ENCODE data around the gene ABCC5. TPM values are rescaled to one million over a fixed set of nuclear protein-coding genes. Genes with fewer than 3 reads are reported as not detected.

ABCC5 gene
- total and polyA plus RNA-seq, 2 of the 8 experiments (the other 6 are each of a cell fraction or from before 2014, with no cell fraction given) = 25.3 to 40.8 TPM

- Histone ChIP-seq H3K79me2 (ENCODE audit: control insufficient read depth in 1 of 2, insufficient read depth in 2 of 2, low read length in 2 of 2) (no peaks in the 10 kb centered on the region), H3K23me2 (ENCODE audit: low read depth, low read length) (no peaks in the 10 kb centered on the region), H4K20me1 (replicated peaks in 1 of 2; ENCODE audit: control insufficient read depth in 1 of 2, insufficient read depth in 2 of 2, low read length in 2 of 2) (no peaks in the 10 kb centered on the region), H2BK15ac (ENCODE audit: low read length) (no peak overlapping the region), H3K4me2 (ENCODE audit: insufficient read depth in 1 of 2, low read depth in 2 of 2, low read length in 2 of 2) (no peak overlapping the region), H2BK120ac (replicated peaks; ENCODE audit: low read depth, low read length) (no peak overlapping the region), H3K4ac (replicated peaks; ENCODE audit: insufficient read length, low read depth, low read length) (no peak overlapping the region), H2AFZ (ENCODE audit: low read length) (no peak overlapping the region), H3K9ac (replicated peaks in 1 of 4; ENCODE audit: extremely low read depth in 1 of 4, low read depth in 3 of 4, low read length in 3 of 4) (no peak overlapping the region), H2BK12ac (ENCODE audit: low read depth, low read length) (no peak overlapping the region), H3K9me3 (ENCODE audit: insufficient read depth in 2 of 2, low read depth in 1 of 2, low read length in 1 of 2) (no peaks in the 10 kb centered on the region), H3K27ac (ENCODE audit: low read depth, low read length) (no peak overlapping the region), H3K4me3 (ENCODE audit: extremely low read depth in 1 of 4, insufficient read depth in 2 of 4, low read depth in 3 of 4, low read length in 4 of 4) (no peak overlapping the region), H2BK5ac (ENCODE audit: low read depth, low read length) (no peak overlapping the region), H3K4me1 (replicated peaks in 1 of 4; ENCODE audit: control insufficient read depth in 3 of 4, insufficient read depth in 4 of 4, low read length in 3 of 4) (peaks cover 0 to 10% (median 0%) of the 10 kb centered on the region in 4 experiments; a peak in 2 of 7 replicates), H4K5ac (ENCODE audit: insufficient read length, low read depth, low read length) (no peak overlapping the region), H3K56ac (replicated peaks; ENCODE audit: insufficient read length, low read depth, low read length) (no peak overlapping the region), H2AK5ac (ENCODE audit: low read depth, low read length) (no peak overlapping the region), H3K79me1 (ENCODE audit: low read depth, low read length) (no peaks in the 10 kb centered on the region), H3K27me3 (replicated peaks in 1 of 4; ENCODE audit: control insufficient read depth in 3 of 4, extremely low read depth in 1 of 4, insufficient read depth in 3 of 4, low read length in 3 of 4) (no peaks in the 10 kb centered on the region), H3K36me3 (ENCODE audit: control insufficient read depth in 2 of 4, insufficient read depth in 4 of 4, low read length in 3 of 4) (no peaks in the 10 kb centered on the region), H3K18ac (ENCODE audit: extremely low read depth, low read length) (no peak overlapping the region), H3K14ac (ENCODE audit: insufficient read length) (no peak overlapping the region), H4K8ac (ENCODE audit: extremely low read depth, insufficient read depth, low read length) (no peak overlapping the region), H3K23ac (ENCODE audit: insufficient read length) (no peak overlapping the region), H4K91ac (replicated peaks; ENCODE audit: insufficient read length, low read length) (no peak overlapping the region), H2BK20ac (ENCODE audit: low read length) (no peak overlapping the region)
- CTCF ChIA-PET (ENCODE audit: partially characterized antibody) = interaction anchor here (1.5 to 4.3 kb wide), 3 partner anchors 9 to 29 kb away, joined by 3 to 29 read pairs (median 28); partner anchors contain the start of gene PARL
- WGBS, 2 experiments (ENCODE audit: extremely low coverage in 1 of 2, insufficient coverage in 1 of 2, insufficient read length in 1 of 2, insufficient replicate concordance in 2 of 2, low coverage in 1 of 2, low lambda C conversion rate in 2 of 2, missing lambda C conversion rate in 1 of 2) = 90% methylated on average over 10 of the region's 10 CpGs; no CpG with 5 or more reads in 1 of the 2 experiments
- no peak for DNase-seq (ENCODE audit: low read depth in 1 of 2, low spot score in 2 of 2)
- POLR2A ChIA-PET (ENCODE audit: partially characterized antibody) = interaction anchor here (1.1 kb wide), 1 partner anchor 26 kb away, joined by 3 read pairs; no protein-coding TSS in a partner anchor
- no peak for FAIRE-seq
- TF ChIP-seq MAFK (IDR thresholded peaks at IDR 0.05; ENCODE audit: low read depth, low read length) (no peak), POU5F1 (IDR thresholded peaks at IDR 0.05; ENCODE audit: low read depth, low read length) (no peak)
These were observed 104.6 kb downstream of the ABCC5 start for GRCh38 chr3:183912895-183913579.

Measured in H1 (cell line).